ENCODE results near the gene L3HYPDH.
"Not testable (repeated sequence)": the region's sequence is repeated elsewhere in the genome, so short reads cannot be mapped to it uniquely, and the experiment has no call there.

L3HYPDH gene

DNA sequence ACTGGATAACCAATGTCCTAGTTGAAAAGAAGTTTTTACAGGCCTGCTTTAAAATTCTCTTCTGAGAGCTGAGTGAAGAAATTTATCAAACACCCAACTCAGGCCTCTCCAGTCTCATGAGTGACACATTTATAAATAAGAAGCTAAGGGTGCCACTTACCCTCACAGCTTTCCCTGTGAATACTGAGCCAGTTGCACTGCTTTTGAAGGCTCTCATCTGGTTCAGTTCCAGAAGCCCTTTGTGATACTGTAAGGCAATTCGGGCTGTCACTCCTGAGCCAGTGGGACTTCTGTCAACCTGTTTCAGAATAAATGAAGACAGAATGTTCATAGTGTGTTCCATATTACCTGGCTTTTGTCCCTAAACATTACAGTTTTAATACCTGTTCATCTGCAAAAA is 8.5 kb downstream of the L3HYPDH start:
- no peak for DNase-seq

DNA sequence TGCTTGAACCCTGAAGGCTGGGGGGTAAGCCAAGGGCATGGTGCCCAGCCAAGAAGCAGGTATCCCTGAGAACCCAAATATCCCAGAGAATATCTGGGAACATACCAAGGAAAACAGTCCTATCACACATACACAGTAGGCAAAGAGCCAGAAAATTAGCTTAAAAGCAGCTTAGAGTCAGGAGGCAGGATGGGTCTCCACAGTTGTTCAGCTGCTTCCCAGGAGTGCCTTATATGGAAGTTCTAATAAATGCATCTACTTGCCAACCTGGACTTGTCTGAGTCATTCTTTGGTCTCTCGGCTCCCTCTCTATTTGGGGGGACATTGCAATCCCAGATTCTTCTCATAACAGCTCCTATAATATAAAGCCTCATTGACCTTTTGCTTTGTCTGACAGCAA is 10.0 kb downstream of the L3HYPDH start:
- no peak for DNase-seq

- DNase-seq, result no peak
Measured at GRCh38 chr14:59465316-59466135, 18.7 kb downstream of the L3HYPDH start, which contains the start of gene GPR135. TSS of gene GPR135 (minus strand) at chr14:59465380. CDS start at chr14:59465226, 154 bp downstream.

GRCh38 chr14:59464486-59465315 is 19.5 kb downstream of the L3HYPDH start:
- peak; percentile 15 for DNase-seq

- no peak for DNase-seq
Measured at GRCh38 chr14:59463787-59464485, 20.3 kb downstream of the L3HYPDH start.

- DNase-seq, result no peak
Measured at GRCh38 chr14:59461891-59462290, 22.3 kb downstream of the L3HYPDH start.

DNA sequence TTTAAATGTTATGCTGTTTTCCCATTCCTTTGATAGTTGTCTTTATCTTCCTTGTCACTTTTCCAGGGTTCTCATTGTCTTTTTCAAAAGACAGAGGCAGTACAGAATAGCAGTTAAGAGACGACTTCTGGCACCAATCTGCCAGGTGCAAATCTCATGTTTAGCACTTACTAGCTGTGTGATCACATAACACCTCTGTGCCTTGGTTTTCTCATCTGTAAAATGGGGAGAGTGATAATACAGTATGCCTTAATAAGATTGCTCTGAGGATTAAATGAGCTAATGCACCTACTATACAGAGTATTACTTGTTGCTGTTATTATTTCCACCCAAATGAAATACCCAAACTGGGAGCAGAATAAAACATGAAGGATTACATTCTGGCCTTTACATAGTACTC is 23.8 kb downstream of the L3HYPDH start:
- DNase-seq, result no peak

DNA sequence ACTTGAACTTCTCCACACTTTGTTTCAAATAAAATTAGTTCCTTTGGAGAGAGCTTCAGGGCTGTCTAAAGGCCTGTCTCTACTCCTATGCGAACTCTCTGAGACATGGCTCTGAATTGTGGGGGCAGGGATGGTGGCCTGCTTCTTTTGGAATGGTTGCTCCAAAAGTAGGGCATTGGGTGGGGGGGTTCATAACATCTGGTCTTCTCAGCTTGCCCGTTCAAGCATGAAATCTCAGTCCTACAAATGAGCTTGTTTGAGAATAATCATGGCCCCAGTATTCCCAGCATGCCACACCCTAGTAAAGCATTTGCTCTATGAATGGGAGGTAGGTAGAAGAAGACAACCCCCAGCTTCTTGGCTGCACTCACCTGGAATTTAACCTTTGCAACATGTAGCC is 25.7 kb downstream of the L3HYPDH start:
- no peak for DNase-seq

- DNase-seq, result no peak
Measured at GRCh38 chr14:59455411-59455810, 28.8 kb downstream of the L3HYPDH start.

GRCh38 chr14:59454139-59454538 is 30.1 kb downstream of the L3HYPDH start:
- DNase-seq, result no peak

GRCh38 chr14:59451849-59452248 is 32.4 kb downstream of the L3HYPDH start:
- DNase-seq, result no peak

GRCh38 chr14:59450716-59451115 is 33.5 kb downstream of the L3HYPDH start:
- DNase-seq, result no peak

GRCh38 chr14:59448673-59449072 is 35.5 kb downstream of the L3HYPDH start:
- DNase-seq, result not testable (repeated sequence)

GRCh38 chr14:59439256-59439965 is 44.8 kb downstream of the L3HYPDH start:
- no peak for DNase-seq

DNA sequence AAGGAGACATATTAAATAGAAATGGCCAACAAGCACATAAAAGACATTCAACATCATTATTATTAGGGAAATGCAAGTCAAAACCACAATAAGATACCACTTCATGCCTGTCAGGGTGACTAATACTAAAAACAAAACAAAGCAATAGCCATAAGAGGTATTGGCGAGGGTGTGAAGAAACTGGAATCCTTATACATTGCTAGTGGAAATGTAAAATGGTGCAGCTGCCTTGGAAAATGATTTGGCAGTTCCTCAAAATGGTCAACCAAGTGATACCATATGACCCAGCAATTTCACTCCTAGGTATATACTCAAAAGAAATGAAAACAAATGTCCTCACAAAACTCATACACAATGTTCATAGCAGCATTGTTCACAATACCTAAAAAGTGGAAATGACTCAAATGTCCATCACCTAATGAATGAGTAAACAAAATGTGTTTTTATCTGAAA is 46.0 kb downstream of the L3HYPDH start:
- no peak for DNase-seq

- no peak for DNase-seq
Measured at GRCh38 chr14:59435987-59436386, 48.2 kb downstream of the L3HYPDH start.

DNA sequence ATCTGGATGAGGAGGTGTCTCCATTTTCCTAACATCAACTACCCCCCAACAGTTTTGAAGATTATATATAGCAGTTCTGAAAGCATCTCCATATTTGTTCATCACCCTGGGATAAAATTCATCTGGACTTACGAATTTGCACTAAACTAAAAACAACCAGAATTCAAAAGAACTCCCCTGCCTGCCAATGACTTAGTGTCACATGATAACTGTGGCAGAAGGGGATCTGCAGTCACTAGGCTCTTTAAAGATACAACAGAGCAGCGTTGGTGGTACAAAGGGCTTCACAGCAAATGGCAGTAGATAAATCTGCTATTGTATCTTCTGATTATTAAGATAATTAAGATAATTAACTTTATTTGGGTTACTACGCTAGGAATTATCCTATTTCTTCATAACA is 49.1 kb downstream of the L3HYPDH start:
- DNase-seq, result no peak

- DNase-seq, result no peak
Measured at GRCh38 chr14:59429790-59430189, 54.4 kb downstream of the L3HYPDH start.

DNA sequence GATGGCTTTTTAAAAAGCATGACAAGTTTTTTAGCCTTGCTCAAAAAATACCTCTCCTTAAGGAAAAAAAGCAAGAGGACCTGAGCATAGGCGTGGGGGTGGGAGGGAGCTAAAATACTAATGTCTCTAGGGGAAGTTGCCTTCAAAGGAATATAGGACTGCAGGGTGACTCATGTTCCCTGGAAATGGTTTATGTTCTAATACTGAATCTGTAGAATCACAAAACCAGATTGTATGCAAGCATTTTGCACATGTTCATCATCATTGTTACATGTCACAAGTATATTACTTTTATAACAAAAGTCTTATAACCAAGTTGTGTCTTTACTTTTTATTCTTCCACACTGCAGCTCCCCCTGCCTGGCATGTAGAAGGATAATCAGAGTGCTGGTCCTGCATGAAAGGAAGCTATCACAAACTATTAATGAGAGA is 55.6 kb downstream of the L3HYPDH start:
- no peak for DNase-seq

GRCh38 chr14:59427653-59428580 is 56.3 kb downstream of the L3HYPDH start:
- DNase-seq, result no peak

DNA sequence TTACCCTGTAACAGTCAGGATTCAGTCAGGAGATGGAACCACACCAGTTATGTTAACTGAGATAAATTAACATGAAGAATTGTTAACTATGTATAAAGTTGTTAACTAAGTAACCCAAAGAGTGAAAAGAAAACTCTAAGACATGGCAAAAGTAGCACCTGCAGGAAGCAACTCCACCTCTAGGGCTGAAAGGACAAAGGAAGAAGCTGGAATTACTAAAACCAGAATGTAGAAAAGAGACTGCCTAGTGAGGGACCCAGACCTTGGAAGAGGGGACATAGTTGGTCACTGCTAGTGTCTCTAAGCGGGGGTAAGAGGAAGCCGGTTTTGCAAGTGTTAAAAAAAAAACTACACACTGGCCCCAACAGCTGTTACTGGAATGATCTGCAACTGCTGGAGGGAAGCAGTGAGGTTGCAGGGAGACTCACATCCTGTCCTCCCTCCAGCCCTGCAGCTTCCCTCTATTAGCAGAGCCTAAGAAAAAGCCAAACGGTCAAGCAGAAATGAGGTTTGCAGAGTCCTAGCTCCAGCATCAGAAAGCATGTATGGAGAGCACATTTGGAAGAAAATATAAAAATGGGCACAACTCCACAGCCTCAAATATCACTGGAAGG is 58.8 kb downstream of the L3HYPDH start:
- DNase-seq, result no peak

Measured in NCI-H774 (cell line).